Measurements from ENCODE around the gene BARX1.

DNA sequence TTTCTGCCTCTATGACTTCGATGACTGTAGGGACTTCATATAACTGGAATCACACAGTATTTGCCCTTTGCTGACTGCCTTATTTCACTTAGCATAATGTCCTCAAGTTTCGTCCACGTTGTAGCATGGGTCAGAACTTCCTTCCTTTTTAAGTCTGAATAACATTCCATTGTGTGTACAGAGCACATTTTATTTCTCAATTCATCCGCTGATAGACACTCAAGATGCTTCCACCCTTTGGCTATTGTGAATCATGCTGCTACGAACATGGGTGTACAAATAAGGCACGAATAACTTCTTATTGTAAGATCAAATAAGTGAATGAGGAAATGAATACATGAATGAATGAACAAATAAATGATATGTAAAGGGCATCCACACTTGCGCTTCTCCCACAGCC lies 13.0 kb downstream of the BARX1 start:
- TF ChIP-seq, protein P1, sequence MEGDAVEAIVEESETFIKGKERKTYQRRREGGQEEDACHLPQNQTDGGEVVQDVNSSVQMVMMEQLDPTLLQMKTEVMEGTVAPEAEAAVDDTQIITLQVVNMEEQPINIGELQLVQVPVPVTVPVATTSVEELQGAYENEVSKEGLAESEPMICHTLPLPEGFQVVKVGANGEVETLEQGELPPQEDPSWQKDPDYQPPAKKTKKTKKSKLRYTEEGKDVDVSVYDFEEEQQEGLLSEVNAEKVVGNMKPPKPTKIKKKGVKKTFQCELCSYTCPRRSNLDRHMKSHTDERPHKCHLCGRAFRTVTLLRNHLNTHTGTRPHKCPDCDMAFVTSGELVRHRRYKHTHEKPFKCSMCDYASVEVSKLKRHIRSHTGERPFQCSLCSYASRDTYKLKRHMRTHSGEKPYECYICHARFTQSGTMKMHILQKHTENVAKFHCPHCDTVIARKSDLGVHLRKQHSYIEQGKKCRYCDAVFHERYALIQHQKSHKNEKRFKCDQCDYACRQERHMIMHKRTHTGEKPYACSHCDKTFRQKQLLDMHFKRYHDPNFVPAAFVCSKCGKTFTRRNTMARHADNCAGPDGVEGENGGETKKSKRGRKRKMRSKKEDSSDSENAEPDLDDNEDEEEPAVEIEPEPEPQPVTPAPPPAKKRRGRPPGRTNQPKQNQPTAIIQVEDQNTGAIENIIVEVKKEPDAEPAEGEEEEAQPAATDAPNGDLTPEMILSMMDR (IDR thresholded peaks at IDR 0.05; ENCODE audit: low read depth, low read length) = no peak
- TF ChIP-seq EZH2phosphoT487 (IDR thresholded peaks at IDR 0.05; ENCODE audit: low read depth) = no peak

Measured in OCI-LY3 (cell line).